B cell (primary cell): ENCODE results near the gene S100A13. TPM values are rescaled to one million over a fixed set of nuclear protein-coding genes. Genes with fewer than 3 reads are reported as not detected.

Experiments
- ATAC-seq: fragments of 200-7000 bp; cut with Tn5 transposase; one replicate; pipeline ENCODE4 v1.10.0; 2021; ENCODE audit warnings: low read depth, mild to moderate bottlenecking, moderate number of reproducible peaks, moderate library complexity
- CTCF ChIA-PET: fragments of 350-600 bp; sonication (Branson Sonifier 250); formaldehyde crosslinking; loops from one replicate; lab custom pipeline; 2021; ENCODE audit warnings: antibody characterized with exemption, inconsistent platforms; lab: Charles Lee
- POLR2A ChIA-PET: fragments of 350-600 bp; sonication (Branson Sonifier 250); formaldehyde crosslinking; loops from one replicate; lab custom pipeline; 2021; ENCODE audit warnings: antibody characterized with exemption; lab: Charles Lee
- DNase-seq: peaks from one replicate; pipeline ENCODE4 v3.0.0; 2013
- H2AFZ ChIP-seq: 2 replicates; pipeline ENCODE4 v1.6.1; 2012; ENCODE audit warnings: mild to moderate bottlenecking, low read depth, low read length; ENCODE audit not compliant: insufficient read depth, poor library complexity, severe bottlenecking
- H3K27ac ChIP-seq, 2 donors: 1 replicate in 1 of 2; 2 replicates in 1 of 2; pipeline ENCODE4 v1.5.1; 2012 to 2013; ENCODE audit warnings: low read length in 2 of 2, mild to moderate bottlenecking in 2 of 2, moderate library complexity in 1 of 2
- H3K27me3 ChIP-seq, 4 experiments: fragments of 200-600 bp in 1 of 4; sonication (generic) in 1 of 4; replicated peaks in 1 of 4; 1 replicate in 2 of 4; 2 replicates in 2 of 4; pipeline versions ENCODE4 v1.6.1 to v1.7.0; 2013 to 2016; ENCODE audit warnings: low read length in 3 of 4, mild to moderate bottlenecking in 2 of 4, mixed read lengths in 1 of 4, moderate library complexity in 1 of 4; ENCODE audit not compliant: insufficient read depth in 4 of 4, control insufficient read depth in 3 of 4; ENCODE audit errors: control extremely low read depth in 1 of 4
- H3K36me3 ChIP-seq, 2 experiments: replicated peaks in 1 of 2; 1 replicate in 1 of 2; 2 replicates in 1 of 2; pipeline versions ENCODE4 v1.6.1 to v1.7.1; 2013; ENCODE audit warnings: low read length in 1 of 2; ENCODE audit not compliant: insufficient read depth in 2 of 2, control insufficient read depth in 1 of 2; ENCODE audit errors: control extremely low read depth in 1 of 2, extremely low read depth in 1 of 2
- H3K4me1 ChIP-seq, 2 donors: fragments of 200-600 bp in 1 of 2; sonication (generic) in 1 of 2; 1 replicate in 1 of 2; 2 replicates in 1 of 2; pipeline versions ENCODE4 v1.5.1 to v1.6.1; 2013 to 2017; ENCODE audit warnings: low read length in 2 of 2; ENCODE audit not compliant: control insufficient read depth in 2 of 2, insufficient read depth in 2 of 2
- H3K4me2 ChIP-seq: replicated peaks from 2 replicates; pipeline ENCODE3; 2012; ENCODE audit warnings: mild to moderate bottlenecking, low read depth, low read length; ENCODE audit not compliant: poor library complexity, severe bottlenecking
- H3K4me3 ChIP-seq, 5 experiments: fragments of 200-600 bp in 1 of 5; sonication (generic) in 1 of 5; 1 replicate in 3 of 5; 2 replicates in 2 of 5; pipeline versions ENCODE4 v1.5.1 to v1.7.0; 2011 to 2016; ENCODE audit warnings: low read length in 4 of 5, mild to moderate bottlenecking in 4 of 5, low read depth in 2 of 5, control low read depth in 1 of 5, moderate library complexity in 1 of 5; ENCODE audit not compliant: insufficient read depth in 1 of 5; ENCODE audit errors: control extremely low read depth in 1 of 5, extremely low read depth in 1 of 5
- H3K79me2 ChIP-seq: fragments of 200-600 bp; sonication (generic); one replicate; pipeline ENCODE4 v1.6.0; 2016; ENCODE audit warnings: low read length; ENCODE audit not compliant: control insufficient read depth, insufficient read depth
- H3K9ac ChIP-seq: fragments of 200-600 bp; sonication (generic); 2 replicates; pipeline ENCODE4 v1.6.1; 2017; ENCODE audit warnings: mild to moderate bottlenecking, low read length, moderate library complexity
- H3K9me3 ChIP-seq, 3 donors: one replicate each; pipeline versions ENCODE4 v1.6.1 to v1.7.1; 2013; ENCODE audit warnings: low read length in 2 of 3; ENCODE audit not compliant: control insufficient read depth in 2 of 3, insufficient read depth in 1 of 3; ENCODE audit errors: control extremely low read depth in 1 of 3
- H4K20me1 ChIP-seq: 2 replicates; pipeline ENCODE4 v1.6.0; 2012; ENCODE audit warnings: mild to moderate bottlenecking, low read length; ENCODE audit not compliant: insufficient read depth, control insufficient read depth, poor library complexity, severe bottlenecking
- H3K27ac Mint-ChIP-seq: one replicate; pipeline ENCODE4 v1.8.0; 2021; ENCODE audit warnings: mixed read lengths
- H3K27me3 Mint-ChIP-seq: one replicate; pipeline ENCODE4 v1.8.0; 2021; ENCODE audit warnings: mixed read lengths
- H3K4me1 Mint-ChIP-seq: one replicate; pipeline ENCODE4 v1.8.0; 2021; ENCODE audit warnings: mixed read lengths
- H3K4me3 Mint-ChIP-seq: one replicate; pipeline ENCODE4 v1.8.0; 2021; ENCODE audit warnings: mixed read lengths
- H3K9me3 Mint-ChIP-seq: one replicate; pipeline ENCODE4 v1.8.0; 2022; ENCODE audit warnings: mixed read lengths; ENCODE audit not compliant: insufficient read depth
- EZH2 ChIP-seq: IDR thresholded peaks from 2 replicates; pipeline ENCODE4 v1.6.1; 2012; ENCODE audit warnings: borderline replicate concordance, low read depth, mild to moderate bottlenecking, moderate library complexity, low read length; ENCODE audit not compliant: insufficient read depth, poor library complexity, severe bottlenecking
- WGBS: methylation state at CpG from one replicate; pipeline ENCODE4 v1.1.5; 2013; ENCODE audit warnings: missing lambda C conversion rate; ENCODE audit not compliant: insufficient coverage; 5-methylcytosine and 5-hydroxymethylcytosine counted together
- intact Hi-C: fragments of 100-400 bp; cut with micrococcal nuclease; formaldehyde crosslinking; loops from one replicate; pipeline ENCODE4 v1.10.0; 2022
- polyA plus RNA-seq: library from polyadenylated mRNA; depleted of rRNA; stranded (reverse); fragments of >200 nt; gene quantifications from 2 replicates; pipeline ENCODE4 v1.2.3, GENCODE V29; 2012
- total RNA-seq, 2 donors: library from RNA; stranded (reverse); fragments of 120-200 nt in 1 of 2; gene quantifications; 1 replicate in 1 of 2; 2 replicates in 1 of 2; pipeline versions ENCODE4 v1.2.3 to v1.2.4, GENCODE V29; 2013 to 2022
- TF ChIP-seq, protein P1 (sequence below): fragments of 200-600 bp; IDR thresholded peaks from one replicate; pipeline ENCODE4 v1.8.0; 2022; ENCODE audit warnings: antibody characterized with exemption, mild to moderate bottlenecking

The S100A13 gene
- total and polyA plus RNA-seq, 2 donors (not counting 1 experiment from before 2014, with no cell fraction given), result 9.8 to 17.8 TPM

DNA sequence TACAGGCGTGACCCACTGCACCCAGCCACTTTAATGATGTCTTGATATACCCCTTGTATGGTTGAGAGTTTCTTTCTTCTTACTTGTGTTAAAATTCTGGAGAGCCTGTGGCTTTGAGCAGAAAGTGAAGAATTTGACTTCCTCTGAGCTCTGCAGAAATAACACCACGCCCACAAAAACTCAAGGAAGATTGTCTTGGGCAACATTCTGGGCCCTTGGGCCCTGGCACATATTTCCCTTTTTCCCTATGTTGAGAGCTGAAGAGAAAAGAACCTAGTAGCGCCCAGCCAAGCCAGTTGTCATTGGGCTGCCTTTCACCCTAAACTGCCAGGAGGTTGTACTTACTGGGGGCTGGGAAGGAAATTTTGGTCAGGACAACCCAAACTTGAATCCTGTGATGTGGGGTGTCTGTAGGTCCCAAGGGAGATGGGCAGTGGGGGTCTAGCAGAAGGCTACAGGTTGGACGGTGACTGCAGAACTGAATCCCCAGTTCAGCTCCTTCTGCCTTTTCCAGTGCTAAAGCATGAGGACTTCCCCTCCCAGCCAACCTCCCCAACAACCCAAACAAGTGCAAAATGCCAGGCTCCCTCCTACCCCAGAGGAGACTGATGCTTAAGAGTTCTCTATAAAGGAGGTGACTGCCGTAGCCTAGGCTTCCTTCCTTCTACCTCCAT lies 19.5 kb upstream of the S100A13 start:
- no peaks in the 10 kb centered on the region for H3K27me3 Mint-ChIP-seq
- Histone ChIP-seq H3K9me3 (no peaks in the 10 kb centered on the region), H3K4me3 (no peak overlapping the region), H3K27me3 (no peaks in the 10 kb centered on the region), H2AFZ (no peak overlapping the region), H3K36me3 (peaks cover 24 to 59% of the 10 kb centered on the region in 2 experiments), H3K4me1 (no peaks in the 10 kb centered on the region), H3K9ac (no peak overlapping the region), H3K79me2 (peaks cover 14% of the 10 kb centered on the region), H3K4me2 (no peak overlapping the region), H4K20me1 (peaks cover 12% of the 10 kb centered on the region), H3K27ac (peak overlapping the region in 1 of 2 donors; percentile 11)
- H3K4me1 Mint-ChIP-seq, result peaks cover 13% of the 10 kb centered on the region
- H3K27ac Mint-ChIP-seq, result no peak overlapping the region
- ATAC-seq (no peak), DNase-seq (no peak)
- no peaks in the 10 kb centered on the region for H3K9me3 Mint-ChIP-seq
- TF ChIP-seq, protein P1, sequence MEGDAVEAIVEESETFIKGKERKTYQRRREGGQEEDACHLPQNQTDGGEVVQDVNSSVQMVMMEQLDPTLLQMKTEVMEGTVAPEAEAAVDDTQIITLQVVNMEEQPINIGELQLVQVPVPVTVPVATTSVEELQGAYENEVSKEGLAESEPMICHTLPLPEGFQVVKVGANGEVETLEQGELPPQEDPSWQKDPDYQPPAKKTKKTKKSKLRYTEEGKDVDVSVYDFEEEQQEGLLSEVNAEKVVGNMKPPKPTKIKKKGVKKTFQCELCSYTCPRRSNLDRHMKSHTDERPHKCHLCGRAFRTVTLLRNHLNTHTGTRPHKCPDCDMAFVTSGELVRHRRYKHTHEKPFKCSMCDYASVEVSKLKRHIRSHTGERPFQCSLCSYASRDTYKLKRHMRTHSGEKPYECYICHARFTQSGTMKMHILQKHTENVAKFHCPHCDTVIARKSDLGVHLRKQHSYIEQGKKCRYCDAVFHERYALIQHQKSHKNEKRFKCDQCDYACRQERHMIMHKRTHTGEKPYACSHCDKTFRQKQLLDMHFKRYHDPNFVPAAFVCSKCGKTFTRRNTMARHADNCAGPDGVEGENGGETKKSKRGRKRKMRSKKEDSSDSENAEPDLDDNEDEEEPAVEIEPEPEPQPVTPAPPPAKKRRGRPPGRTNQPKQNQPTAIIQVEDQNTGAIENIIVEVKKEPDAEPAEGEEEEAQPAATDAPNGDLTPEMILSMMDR, result no peak
- no peak for TF ChIP-seq EZH2
- no CpG with 5 or more reads among the region's 5 CpGs for WGBS
- ChIA-PET CTCF (interaction anchor here (0.9 to 2.4 kb wide), 2 partner anchors 10 to 74 kb away, joined by 3 to 6 read pairs; no protein-coding TSS in a partner anchor), POLR2A (no interaction called here)
- intact Hi-C loops, result no loop called here
- H3K4me3 Mint-ChIP-seq, result no peak overlapping the region

DNA sequence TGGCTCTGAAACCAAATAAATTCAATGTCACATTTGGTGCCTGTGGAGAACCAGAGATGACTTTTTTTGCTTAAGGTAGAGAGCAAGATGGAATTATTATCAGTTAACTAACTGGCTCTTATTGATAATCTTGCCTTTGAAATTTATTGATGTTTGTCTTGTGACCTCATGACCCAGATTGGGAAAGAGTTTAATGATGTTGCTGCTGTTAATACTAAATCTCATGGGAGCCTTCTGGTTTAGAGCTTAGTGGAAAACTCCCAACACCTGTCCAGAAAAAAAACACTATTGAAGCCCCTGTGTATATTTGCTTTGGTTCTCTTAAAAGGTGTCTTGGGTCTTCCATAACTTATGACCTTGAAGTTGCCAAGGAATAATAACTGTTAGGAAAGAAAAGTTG lies 16.5 kb upstream of the S100A13 start:
- no peak for ATAC-seq
- Histone ChIP-seq H3K4me2 (no peak overlapping the region), H4K20me1 (peaks cover 12% of the 10 kb centered on the region), H3K9ac (no peak overlapping the region), H3K4me1 (no peaks in the 10 kb centered on the region), H3K79me2 (peaks cover 43% of the 10 kb centered on the region), H3K36me3 (peaks cover 42 to 87% of the 10 kb centered on the region in 2 experiments), H3K9me3 (no peaks in the 10 kb centered on the region), H2AFZ (no peak overlapping the region), H3K27ac (peak overlapping the region in 1 of 2 donors; percentile 6), H3K4me3 (no peak overlapping the region), H3K27me3 (no peaks in the 10 kb centered on the region)
- no peak for DNase-seq
- H3K4me3 Mint-ChIP-seq, result no peak overlapping the region
- TF ChIP-seq EZH2, result no peak
- TF ChIP-seq, protein P1, result no peak
- H3K9me3 Mint-ChIP-seq, result no peaks in the 10 kb centered on the region
- no peaks in the 10 kb centered on the region for H3K27me3 Mint-ChIP-seq
- peak overlapping the region; percentile 0 for H3K27ac Mint-ChIP-seq
- H3K4me1 Mint-ChIP-seq, result peaks cover 20% of the 10 kb centered on the region
- CTCF ChIA-PET, result interaction anchor here (0.6 to 3.3 kb wide), 7 partner anchors 9 to 148 kb away, joined by 3 to 8 read pairs (median 3); no protein-coding TSS in a partner anchor
- intact Hi-C loops, result no loop called here
- POLR2A ChIA-PET, result interaction anchor here (2.2 kb wide), 1 partner anchor 10 kb away, joined by 7 read pairs; the partner anchor contains the start of gene CHTOP
